ENCODE data around the gene MFSD12.
"Not testable (repeated sequence)": the region's sequence is repeated elsewhere in the genome, so short reads cannot be mapped to it uniquely, and the experiment has no call there.

MFSD12 gene

DNA sequence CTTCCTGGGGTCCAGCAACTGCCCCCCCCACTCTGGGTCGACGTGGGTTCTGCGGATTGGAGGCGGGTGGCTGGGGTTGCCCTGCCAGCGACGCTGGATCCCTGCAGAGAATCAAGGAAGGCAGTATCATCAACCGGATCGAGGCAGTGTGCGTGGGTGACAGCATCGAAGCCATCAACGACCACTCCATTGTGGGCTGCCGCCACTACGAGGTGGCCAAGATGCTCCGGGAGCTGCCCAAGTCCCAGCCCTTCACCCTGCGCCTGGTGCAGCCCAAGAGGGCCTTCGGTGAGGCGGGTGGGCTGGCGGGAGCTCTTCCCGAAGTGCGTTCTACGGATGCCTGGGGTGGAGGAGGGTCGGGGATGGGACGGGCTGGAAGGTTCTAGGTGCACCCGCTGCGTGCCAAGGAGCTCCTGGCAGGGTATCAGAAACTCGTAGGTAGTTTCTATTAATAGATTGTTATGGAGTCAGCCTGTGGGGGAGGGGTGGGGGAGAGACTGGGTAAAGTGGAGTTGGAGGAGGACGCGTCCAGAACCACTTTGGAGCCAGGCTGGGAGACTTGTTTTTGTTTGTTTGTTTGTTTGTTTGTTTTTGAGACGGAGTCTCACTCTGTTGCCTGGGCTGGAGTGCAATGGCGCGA lies 29.4 kb upstream of the MFSD12 start:
- Histone ChIP-seq H3K4ac (ENCODE audit: low read depth, low read length) (no peak overlapping the region), H2AFZ (ENCODE audit: insufficient read depth, low read length, poor library complexity) (no peak overlapping the region), H3K4me1 (ENCODE audit: control insufficient read depth in 1 of 2, insufficient read depth in 2 of 2, low read length in 2 of 2) (peaks cover 0 to 3% of the 10 kb centered on the region in 2 experiments), H3K36me3 (ENCODE audit: control insufficient read depth in 1 of 2, insufficient read depth in 2 of 2, low read length in 2 of 2) (no peaks in the 10 kb centered on the region), H2AK5ac (ENCODE audit: low read length) (no peak overlapping the region), H2BK12ac (ENCODE audit: low read length) (no peak overlapping the region), H3K9ac (ENCODE audit: low read length) (no peak overlapping the region), H2BK5ac (ENCODE audit: low read depth, low read length, poor library complexity) (no peak overlapping the region), H3K79me2 (ENCODE audit: control insufficient read depth, insufficient read depth, low read length, poor library complexity) (no peaks in the 10 kb centered on the region), H3K4me2 (ENCODE audit: low read length) (no peak overlapping the region), H3K23ac (ENCODE audit: low read length) (no peak overlapping the region), H4K8ac (ENCODE audit: low read depth, low read length) (no peak overlapping the region), H3K27me3 (ENCODE audit: insufficient read depth, low read length) (peaks cover 20% of the 10 kb centered on the region), H3K79me1 (ENCODE audit: low read length) (peaks cover 2% of the 10 kb centered on the region), H4K12ac (ENCODE audit: low read depth, low read length) (no peak overlapping the region), H3K14ac (ENCODE audit: low read length) (no peak overlapping the region), H3K27ac (ENCODE audit: low read depth, low read length) (no peak overlapping the region), H3K9me3 (ENCODE audit: insufficient read depth, low read depth, low read length) (peaks cover 14% of the 10 kb centered on the region), H3K18ac (ENCODE audit: low read length) (no peak overlapping the region), H2BK120ac (ENCODE audit: insufficient read depth, low read length, poor library complexity) (no peak overlapping the region), H4K91ac (ENCODE audit: low read depth, low read length) (no peak overlapping the region), H3K4me3 (ENCODE audit: low read depth, low read length) (no peak overlapping the region)
- no CpG with 5 or more reads among the region's 31 CpGs for WGBS (ENCODE audit: extremely low coverage, insufficient coverage, insufficient read length)
- no peak for DNase-seq

DNA sequence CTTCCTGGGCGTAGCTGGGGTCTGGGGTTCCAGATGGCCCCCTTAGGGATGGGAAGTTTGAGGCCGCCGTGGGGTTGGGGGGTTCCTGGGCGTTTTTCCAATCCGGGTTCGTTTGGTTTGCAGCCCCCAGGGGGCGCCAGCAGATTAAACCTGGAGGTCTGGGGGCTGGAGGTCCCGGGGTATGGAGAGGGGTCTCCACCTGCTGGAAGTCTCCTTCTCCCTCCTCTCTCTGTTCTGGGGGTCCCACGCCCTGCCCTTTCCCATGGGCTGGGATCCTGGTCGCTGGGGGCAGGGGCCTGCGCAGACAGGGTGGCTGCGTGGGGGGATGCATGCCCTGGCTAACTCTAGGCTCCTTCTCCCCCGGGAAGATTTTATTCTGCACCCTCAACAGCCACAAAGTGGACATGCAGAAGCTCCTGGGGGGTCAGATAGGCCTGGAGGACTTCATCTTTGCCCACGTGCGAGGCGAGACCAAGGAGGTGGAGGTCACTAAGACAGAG lies 28.8 kb upstream of the MFSD12 start:
- DNase-seq = no peak
- H3K14ac ChIP-seq (ENCODE audit: low read length) = no peak overlapping the region
- H3K79me2 ChIP-seq (ENCODE audit: control insufficient read depth, insufficient read depth, low read length, poor library complexity) = no peaks in the 10 kb centered on the region
- no peak overlapping the region for H3K9ac ChIP-seq (ENCODE audit: low read length)
- no peak overlapping the region for H3K4me2 ChIP-seq (ENCODE audit: low read length)
- H3K4me3 ChIP-seq (ENCODE audit: low read depth, low read length) = no peak overlapping the region
- peak overlapping the region; percentile 69 for H2AFZ ChIP-seq (ENCODE audit: insufficient read depth, low read length, poor library complexity)
- H4K91ac ChIP-seq (ENCODE audit: low read depth, low read length) = no peak overlapping the region
- no peak overlapping the region for H2BK12ac ChIP-seq (ENCODE audit: low read length)
- H3K27ac ChIP-seq (ENCODE audit: low read depth, low read length) = no peak overlapping the region
- no peak overlapping the region for H2BK120ac ChIP-seq (ENCODE audit: insufficient read depth, low read length, poor library complexity)
- no CpG with 5 or more reads among the region's 16 CpGs for WGBS (ENCODE audit: extremely low coverage, insufficient coverage, insufficient read length)
- H3K18ac ChIP-seq (ENCODE audit: low read length) = no peak overlapping the region
- H3K36me3 ChIP-seq (ENCODE audit: control insufficient read depth in 1 of 2, insufficient read depth in 2 of 2, low read length in 2 of 2) = no peaks in the 10 kb centered on the region
- H3K27me3 ChIP-seq (ENCODE audit: insufficient read depth, low read length) = peaks cover 20% of the 10 kb centered on the region
- peaks cover 8% of the 10 kb centered on the region for H3K9me3 ChIP-seq (ENCODE audit: insufficient read depth, low read depth, low read length)
- peaks cover 2% of the 10 kb centered on the region for H3K79me1 ChIP-seq (ENCODE audit: low read length)
- peak overlapping the region; percentile 36 for H4K8ac ChIP-seq (ENCODE audit: low read depth, low read length)
- no peak overlapping the region for H3K4ac ChIP-seq (ENCODE audit: low read depth, low read length)
- H3K23ac ChIP-seq (ENCODE audit: low read length) = no peak overlapping the region
- peak overlapping the region; percentile 51 for H4K12ac ChIP-seq (ENCODE audit: low read depth, low read length)
- H2AK5ac ChIP-seq (ENCODE audit: low read length) = no peak overlapping the region
- H2BK5ac ChIP-seq (ENCODE audit: low read depth, low read length, poor library complexity) = no peak overlapping the region
- H3K4me1 ChIP-seq (ENCODE audit: control insufficient read depth in 1 of 2, insufficient read depth in 2 of 2, low read length in 2 of 2) = peaks cover 0 to 3% of the 10 kb centered on the region in 2 experiments

DNA sequence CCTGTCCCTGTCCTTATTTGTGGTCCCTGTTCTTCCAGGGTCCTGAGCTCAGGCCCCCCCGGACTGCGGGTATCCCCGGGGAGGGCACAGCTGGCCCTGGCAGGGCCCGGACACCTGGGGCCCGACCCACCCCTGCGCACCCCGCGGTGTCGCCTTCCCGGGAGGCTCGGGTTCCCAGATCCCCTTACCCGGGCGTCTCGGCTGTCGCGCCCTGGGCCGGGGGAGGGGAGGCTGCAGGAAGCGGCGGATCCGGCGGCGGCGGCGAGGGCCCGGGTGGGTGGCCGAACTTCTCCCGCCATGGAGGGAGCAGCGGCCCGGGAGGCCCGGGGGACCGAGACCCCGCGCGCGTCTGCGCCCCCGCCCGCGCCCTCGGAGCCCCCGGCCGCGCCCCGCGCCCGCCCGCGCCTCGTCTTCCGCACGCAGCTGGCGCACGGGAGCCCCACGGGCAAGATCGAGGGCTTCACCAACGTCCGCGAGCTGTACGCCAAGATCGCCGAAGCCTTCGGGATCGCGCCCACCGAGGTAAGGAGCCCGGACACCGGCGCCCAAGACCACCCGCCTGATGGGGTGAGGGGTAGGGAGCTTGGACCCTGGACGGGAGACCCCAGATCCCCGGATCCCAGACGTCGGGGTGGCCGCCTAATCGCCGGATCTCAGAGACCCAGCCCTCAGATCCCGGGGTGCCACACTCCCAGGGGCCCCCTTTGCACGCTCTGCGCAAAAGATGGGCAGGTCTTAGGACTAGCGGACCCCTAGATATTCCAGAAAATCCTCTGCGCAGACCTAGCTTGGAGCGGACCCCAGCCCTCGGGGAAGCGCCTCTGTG lies 28.1 kb upstream of the MFSD12 start, which contains the start of gene GIPC3:
Gene GIPC3, plus strand, starts transcription at position 178 of the 826 bp plus-strand sequence. Its CDS starts 120 bp downstream, at position 298.
- H3K4me1 ChIP-seq (ENCODE audit: control insufficient read depth in 1 of 2, insufficient read depth in 2 of 2, low read length in 2 of 2) = peaks cover 0 to 3% of the 10 kb centered on the region in 2 experiments
- no peak within 1 kb of the TSS for H3K27ac ChIP-seq (ENCODE audit: low read depth, low read length)
- peak within 1 kb of the TSS; percentile 6 for H3K4me2 ChIP-seq (ENCODE audit: low read length)
- H3K27me3 ChIP-seq (ENCODE audit: insufficient read depth, low read length) = peaks cover 20% of the 10 kb centered on the region
- DNase-seq = no peak
- H3K9me3 ChIP-seq (ENCODE audit: insufficient read depth, low read depth, low read length) = peaks cover 8% of the 10 kb centered on the region
- H3K23ac ChIP-seq (ENCODE audit: low read length) = no peak within 1 kb of the TSS
- no peak within 1 kb of the TSS for H3K18ac ChIP-seq (ENCODE audit: low read length)
- H3K14ac ChIP-seq (ENCODE audit: low read length) = peak within 1 kb of the TSS; percentile 26
- H2AK5ac ChIP-seq (ENCODE audit: low read length) = no peak within 1 kb of the TSS
- no peak within 1 kb of the TSS for H3K9ac ChIP-seq (ENCODE audit: low read length)
- WGBS (ENCODE audit: extremely low coverage, insufficient coverage, insufficient read length) = no CpG with 5 or more reads among the region's 84 CpGs
- no peaks in the 10 kb centered on the region for H3K79me2 ChIP-seq (ENCODE audit: control insufficient read depth, insufficient read depth, low read length, poor library complexity)
- peak within 1 kb of the TSS; percentile 69 for H2AFZ ChIP-seq (ENCODE audit: insufficient read depth, low read length, poor library complexity)
- peak within 1 kb of the TSS; percentile 34 for H2BK120ac ChIP-seq (ENCODE audit: insufficient read depth, low read length, poor library complexity)
- no peaks in the 10 kb centered on the region for H3K36me3 ChIP-seq (ENCODE audit: control insufficient read depth in 1 of 2, insufficient read depth in 2 of 2, low read length in 2 of 2)
- no peak within 1 kb of the TSS for H3K4me3 ChIP-seq (ENCODE audit: low read depth, low read length)
- no peak within 1 kb of the TSS for H4K91ac ChIP-seq (ENCODE audit: low read depth, low read length)
- H3K4ac ChIP-seq (ENCODE audit: low read depth, low read length) = no peak within 1 kb of the TSS
- H3K79me1 ChIP-seq (ENCODE audit: low read length) = peaks cover 2% of the 10 kb centered on the region
- H2BK12ac ChIP-seq (ENCODE audit: low read length) = peak within 1 kb of the TSS; percentile 32
- H4K8ac ChIP-seq (ENCODE audit: low read depth, low read length) = peak within 1 kb of the TSS; percentile 36
- H2BK5ac ChIP-seq (ENCODE audit: low read depth, low read length, poor library complexity) = no peak within 1 kb of the TSS
- H4K12ac ChIP-seq (ENCODE audit: low read depth, low read length) = peak within 1 kb of the TSS; percentile 51

DNA sequence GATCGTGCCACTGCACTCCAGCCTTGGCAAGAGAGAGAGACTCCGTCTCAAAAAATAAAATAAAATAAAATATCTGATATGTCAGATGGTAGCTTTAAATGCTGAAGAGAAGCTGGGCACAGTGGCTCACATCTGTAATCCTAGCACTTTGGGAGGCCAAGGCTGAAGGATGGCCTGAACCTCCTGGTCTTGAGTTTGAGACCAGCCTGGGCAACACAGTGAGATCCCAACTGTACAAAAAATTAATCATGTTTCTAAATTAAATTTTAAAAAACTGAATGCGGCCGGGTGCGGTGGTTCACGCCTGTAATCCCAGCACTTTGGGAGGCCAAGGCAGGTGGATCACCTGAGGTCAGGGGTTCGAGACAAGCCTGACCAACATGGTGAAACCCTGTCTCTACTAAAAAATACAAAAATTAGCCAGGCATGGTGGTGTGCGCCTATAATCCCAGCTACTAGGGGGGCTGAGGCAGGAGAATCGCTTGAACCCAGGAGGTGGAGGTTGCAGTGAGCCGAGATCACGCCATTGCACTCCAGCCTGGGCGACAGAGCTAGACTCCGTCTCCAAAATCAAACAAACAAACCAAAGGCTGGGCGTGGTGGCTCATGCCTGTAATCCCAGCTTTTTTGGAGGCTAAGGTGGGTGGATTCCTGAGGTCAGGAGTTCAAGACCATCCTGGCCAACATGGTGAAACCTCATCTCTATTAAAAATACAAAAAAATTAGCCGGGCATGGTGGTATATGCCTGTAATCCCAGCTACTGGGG lies 26.8 kb upstream of the MFSD12 start:
- no CpG with 5 or more reads among the region's 15 CpGs for WGBS (ENCODE audit: extremely low coverage, insufficient coverage, insufficient read length)
- not testable (repeated sequence) for H3K4ac ChIP-seq (ENCODE audit: low read depth, low read length); H2BK5ac ChIP-seq (ENCODE audit: low read depth, low read length, poor library complexity); H2BK120ac ChIP-seq (ENCODE audit: insufficient read depth, low read length, poor library complexity); H4K12ac ChIP-seq (ENCODE audit: low read depth, low read length); H3K9me3 ChIP-seq (ENCODE audit: insufficient read depth, low read depth, low read length); H2AFZ ChIP-seq (ENCODE audit: insufficient read depth, low read length, poor library complexity); H3K14ac ChIP-seq (ENCODE audit: low read length); H2BK12ac ChIP-seq (ENCODE audit: low read length); H3K18ac ChIP-seq (ENCODE audit: low read length); H3K9ac ChIP-seq (ENCODE audit: low read length); H4K8ac ChIP-seq (ENCODE audit: low read depth, low read length); H3K4me1 ChIP-seq (ENCODE audit: control insufficient read depth in 1 of 2, insufficient read depth in 2 of 2, low read length in 2 of 2); H3K23ac ChIP-seq (ENCODE audit: low read length); H3K36me3 ChIP-seq (ENCODE audit: control insufficient read depth in 1 of 2, insufficient read depth in 2 of 2, low read length in 2 of 2); H3K79me1 ChIP-seq (ENCODE audit: low read length); H3K4me3 ChIP-seq (ENCODE audit: low read depth, low read length); DNase-seq; H2AK5ac ChIP-seq (ENCODE audit: low read length); H4K91ac ChIP-seq (ENCODE audit: low read depth, low read length); H3K4me2 ChIP-seq (ENCODE audit: low read length); H3K27ac ChIP-seq (ENCODE audit: low read depth, low read length); H3K79me2 ChIP-seq (ENCODE audit: control insufficient read depth, insufficient read depth, low read length, poor library complexity)
- peaks cover 20% of the 10 kb centered on the region for H3K27me3 ChIP-seq (ENCODE audit: insufficient read depth, low read length)

Data from trophoblast cell (in vitro differentiated cells and primary cell).